ENCODE measurements around the gene NTRK2.

NTRK2 gene

DNA sequence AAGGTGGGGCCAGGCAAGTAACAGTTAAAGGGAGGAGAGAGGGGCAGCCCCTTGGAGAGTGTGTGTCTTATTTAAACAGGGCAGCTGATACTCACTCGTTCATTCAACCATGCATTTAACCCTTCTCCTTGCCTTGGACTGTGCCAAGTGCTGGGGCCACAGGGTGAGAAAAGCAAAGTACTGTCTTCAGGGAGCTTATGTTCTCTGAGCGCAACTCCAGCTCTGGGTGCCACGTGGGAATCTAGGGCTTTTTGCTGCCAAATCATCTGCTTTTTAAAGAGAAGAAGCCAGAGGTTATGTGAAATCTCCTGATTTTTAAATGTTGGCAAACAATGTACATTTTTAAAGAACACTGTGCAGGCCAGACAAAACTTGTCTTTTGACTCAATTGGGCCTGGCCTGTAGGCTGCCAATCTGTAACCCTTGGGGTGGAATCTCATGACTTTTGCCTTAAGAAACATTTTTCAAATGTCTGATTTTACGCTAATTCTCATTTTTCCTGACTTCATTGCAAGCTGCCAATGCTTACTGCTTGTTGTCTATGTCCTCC is 157.8 kb downstream of the NTRK2 start:
- H3K9ac ChIP-seq (ENCODE audit: low read depth, low read length, poor library complexity, severe bottlenecking): no peak overlapping the region
- H3F3A ChIP-seq (ENCODE audit: low read depth): no peaks in the 10 kb centered on the region
- H3K9me2 ChIP-seq (replicated peaks; ENCODE audit: low read depth, low read length): no peaks in the 10 kb centered on the region
- no peaks in the 10 kb centered on the region for H3K4me1 ChIP-seq (ENCODE audit: insufficient read depth, low read length, poor library complexity, severe bottlenecking)
- no peak overlapping the region for H3K4me3 ChIP-seq (ENCODE audit: low read length, poor library complexity, severe bottlenecking)
- no peak overlapping the region for H2AFZ ChIP-seq (ENCODE audit: low read length)
- H3K4me2 ChIP-seq (ENCODE audit: low read depth, low read length, poor library complexity, severe bottlenecking): no peak overlapping the region
- H3K27me3 ChIP-seq (ENCODE audit: insufficient read depth, low read length, poor library complexity, severe bottlenecking): no peaks in the 10 kb centered on the region
- H3K79me2 ChIP-seq (ENCODE audit: insufficient read depth, low read length): no peaks in the 10 kb centered on the region
- H4K20me1 ChIP-seq (ENCODE audit: insufficient read depth, low read length, poor library complexity, severe bottlenecking): no peaks in the 10 kb centered on the region
- H3K9me3 ChIP-seq (ENCODE audit: insufficient read depth, low read depth, low read length): no peaks in the 10 kb centered on the region; the same call in 1 of the 2 replicates
- no peaks in the 10 kb centered on the region for H3K36me3 ChIP-seq (ENCODE audit: insufficient read depth, low read length)
- TF ChIP-seq, protein P1, sequence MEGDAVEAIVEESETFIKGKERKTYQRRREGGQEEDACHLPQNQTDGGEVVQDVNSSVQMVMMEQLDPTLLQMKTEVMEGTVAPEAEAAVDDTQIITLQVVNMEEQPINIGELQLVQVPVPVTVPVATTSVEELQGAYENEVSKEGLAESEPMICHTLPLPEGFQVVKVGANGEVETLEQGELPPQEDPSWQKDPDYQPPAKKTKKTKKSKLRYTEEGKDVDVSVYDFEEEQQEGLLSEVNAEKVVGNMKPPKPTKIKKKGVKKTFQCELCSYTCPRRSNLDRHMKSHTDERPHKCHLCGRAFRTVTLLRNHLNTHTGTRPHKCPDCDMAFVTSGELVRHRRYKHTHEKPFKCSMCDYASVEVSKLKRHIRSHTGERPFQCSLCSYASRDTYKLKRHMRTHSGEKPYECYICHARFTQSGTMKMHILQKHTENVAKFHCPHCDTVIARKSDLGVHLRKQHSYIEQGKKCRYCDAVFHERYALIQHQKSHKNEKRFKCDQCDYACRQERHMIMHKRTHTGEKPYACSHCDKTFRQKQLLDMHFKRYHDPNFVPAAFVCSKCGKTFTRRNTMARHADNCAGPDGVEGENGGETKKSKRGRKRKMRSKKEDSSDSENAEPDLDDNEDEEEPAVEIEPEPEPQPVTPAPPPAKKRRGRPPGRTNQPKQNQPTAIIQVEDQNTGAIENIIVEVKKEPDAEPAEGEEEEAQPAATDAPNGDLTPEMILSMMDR (conservative IDR thresholded peaks at IDR 0.05; ENCODE audit: low read length): no peak
- TF ChIP-seq EZH2phosphoT487 (IDR thresholded peaks at IDR 0.05; ENCODE audit: borderline replicate concordance): no peak

DNA sequence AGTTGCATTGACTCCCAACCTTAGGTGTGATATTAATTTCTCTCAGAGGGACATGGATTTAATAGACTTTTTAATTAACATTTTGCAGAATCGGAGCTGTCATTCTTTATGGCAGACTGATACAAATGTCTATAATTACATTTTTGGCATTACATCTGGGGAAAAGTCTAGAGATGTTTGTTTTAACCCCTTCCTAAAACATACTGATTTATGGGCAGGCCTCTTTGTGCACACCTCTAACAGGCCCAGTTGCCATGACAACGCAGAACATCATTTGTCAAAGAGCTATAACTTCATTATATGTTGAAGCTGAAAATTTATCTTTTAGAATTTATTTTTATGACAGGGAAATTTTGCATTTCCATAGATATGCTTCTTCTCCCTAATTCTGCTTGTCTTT is 158.5 kb downstream of the NTRK2 start:
- no peaks in the 10 kb centered on the region; the same call in 1 of the 2 replicates for H3K9me3 ChIP-seq (ENCODE audit: insufficient read depth, low read depth, low read length)
- TF ChIP-seq, protein P1 (conservative IDR thresholded peaks at IDR 0.05; ENCODE audit: low read length): no peak
- no peak for TF ChIP-seq EZH2phosphoT487 (IDR thresholded peaks at IDR 0.05; ENCODE audit: borderline replicate concordance)
- H3K4me2 ChIP-seq (ENCODE audit: low read depth, low read length, poor library complexity, severe bottlenecking): no peak overlapping the region
- H3F3A ChIP-seq (ENCODE audit: low read depth): no peaks in the 10 kb centered on the region
- H3K9ac ChIP-seq (ENCODE audit: low read depth, low read length, poor library complexity, severe bottlenecking): no peak overlapping the region
- H4K20me1 ChIP-seq (ENCODE audit: insufficient read depth, low read length, poor library complexity, severe bottlenecking): no peaks in the 10 kb centered on the region
- no peaks in the 10 kb centered on the region for H3K36me3 ChIP-seq (ENCODE audit: insufficient read depth, low read length)
- H3K27me3 ChIP-seq (ENCODE audit: insufficient read depth, low read length, poor library complexity, severe bottlenecking): no peaks in the 10 kb centered on the region
- no peak overlapping the region for H2AFZ ChIP-seq (ENCODE audit: low read length)
- H3K4me3 ChIP-seq (ENCODE audit: low read length, poor library complexity, severe bottlenecking): no peak overlapping the region
- no peaks in the 10 kb centered on the region for H3K79me2 ChIP-seq (ENCODE audit: insufficient read depth, low read length)
- no peaks in the 10 kb centered on the region for H3K9me2 ChIP-seq (replicated peaks; ENCODE audit: low read depth, low read length)
- H3K4me1 ChIP-seq (ENCODE audit: insufficient read depth, low read length, poor library complexity, severe bottlenecking): no peaks in the 10 kb centered on the region

DNA sequence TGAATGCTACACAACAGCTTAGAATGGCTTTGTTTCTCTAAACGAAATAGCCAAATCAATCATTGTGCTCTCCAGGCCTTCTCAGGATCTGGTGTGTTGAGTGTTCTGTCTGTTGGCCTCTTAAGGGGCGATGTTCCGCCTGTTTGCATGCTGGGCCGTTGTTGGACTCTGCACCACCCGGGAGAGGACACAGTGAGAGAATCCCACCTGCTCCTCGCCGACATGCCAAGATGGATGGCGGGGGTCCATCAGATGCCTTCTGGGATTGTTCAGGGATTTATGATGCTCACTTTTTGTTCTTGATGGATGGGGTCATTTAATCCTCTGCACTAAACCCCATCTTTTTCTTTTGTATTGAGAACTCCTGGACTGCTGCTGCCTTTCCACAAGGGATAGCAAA is 159.9 kb downstream of the NTRK2 start:
- no peaks in the 10 kb centered on the region for H3K4me1 ChIP-seq (ENCODE audit: insufficient read depth, low read length, poor library complexity, severe bottlenecking)
- H3K4me2 ChIP-seq (ENCODE audit: low read depth, low read length, poor library complexity, severe bottlenecking): no peak overlapping the region
- no peaks in the 10 kb centered on the region for H3K36me3 ChIP-seq (ENCODE audit: insufficient read depth, low read length)
- H3K79me2 ChIP-seq (ENCODE audit: insufficient read depth, low read length): no peaks in the 10 kb centered on the region
- H3K4me3 ChIP-seq (ENCODE audit: low read length, poor library complexity, severe bottlenecking): no peak overlapping the region
- no peak overlapping the region for H3K9ac ChIP-seq (ENCODE audit: low read depth, low read length, poor library complexity, severe bottlenecking)
- TF ChIP-seq EZH2phosphoT487 (IDR thresholded peaks at IDR 0.05; ENCODE audit: borderline replicate concordance): no peak
- TF ChIP-seq, protein P1 (conservative IDR thresholded peaks at IDR 0.05; ENCODE audit: low read length): no peak
- H4K20me1 ChIP-seq (ENCODE audit: insufficient read depth, low read length, poor library complexity, severe bottlenecking): no peaks in the 10 kb centered on the region
- no peak overlapping the region for H2AFZ ChIP-seq (ENCODE audit: low read length)
- H3K27me3 ChIP-seq (ENCODE audit: insufficient read depth, low read length, poor library complexity, severe bottlenecking): no peaks in the 10 kb centered on the region
- H3K9me3 ChIP-seq (ENCODE audit: insufficient read depth, low read depth, low read length): no peaks in the 10 kb centered on the region; the same call in 1 of the 2 replicates
- no peaks in the 10 kb centered on the region for H3K9me2 ChIP-seq (replicated peaks; ENCODE audit: low read depth, low read length)
- H3F3A ChIP-seq (ENCODE audit: low read depth): no peaks in the 10 kb centered on the region

Data from Loucy (cell line).